Kidney epithelial cell (primary cell): Measurements from ENCODE around the gene PCDHA2. TPM values are rescaled to one million over a fixed set of nuclear protein-coding genes. Genes with fewer than 3 reads are reported as not detected.
"Not testable (repeated sequence)": the region's sequence is repeated elsewhere in the genome, so short reads cannot be mapped to it uniquely, and the experiment has no call there.

ENCODE experiments used
- DNase-seq: peaks from one replicate; pipeline ENCODE4 v3.0.0-alpha.2; 2010; ENCODE audit warnings: low read depth
- H3K27me3 ChIP-seq: 2 replicates; pipeline ENCODE4 v1.6.0; 2011; ENCODE audit warnings: low read length; ENCODE audit not compliant: control insufficient read depth, insufficient read depth
- H3K36me3 ChIP-seq: 2 replicates; pipeline ENCODE4 v1.5.1; 2011; ENCODE audit warnings: low read length; ENCODE audit not compliant: control insufficient read depth, insufficient read depth
- H3K4me3 ChIP-seq: 2 replicates; pipeline ENCODE4 v1.5.1; 2011; ENCODE audit warnings: low read depth, mild to moderate bottlenecking, control low read depth, low read length
- total RNA-seq: library from RNA; depleted of rRNA; stranded (reverse); fragments of >200 nt; gene quantifications from 2 replicates; pipeline ENCODE4 v1.2.3, GENCODE V29; 2015
- TF ChIP-seq, protein P1 (sequence below): IDR thresholded peaks from 2 replicates; pipeline ENCODE4 v1.5.1; 2011; ENCODE audit warnings: mild to moderate bottlenecking, moderate library complexity, low read length, control low read depth, inconsistent platforms; ENCODE audit not compliant: insufficient read depth, poor library complexity, severe bottlenecking

The PCDHA2 gene
- total RNA-seq, 1 donor from 2014 or later, result not detected

GRCh38 chr5:140800816-140801493, 6.3 kb downstream of the PCDHA2 start, which contains the start of gene PCDHA3:
PCDHA3 (plus strand) TSS chr5:140801057.
- H3K36me3 ChIP-seq, result no peaks in the 10 kb centered on the region
- no peaks in the 10 kb centered on the region for H3K27me3 ChIP-seq
- H3K4me3 ChIP-seq, result no peak within 1 kb of the TSS
- TF ChIP-seq, protein P1, sequence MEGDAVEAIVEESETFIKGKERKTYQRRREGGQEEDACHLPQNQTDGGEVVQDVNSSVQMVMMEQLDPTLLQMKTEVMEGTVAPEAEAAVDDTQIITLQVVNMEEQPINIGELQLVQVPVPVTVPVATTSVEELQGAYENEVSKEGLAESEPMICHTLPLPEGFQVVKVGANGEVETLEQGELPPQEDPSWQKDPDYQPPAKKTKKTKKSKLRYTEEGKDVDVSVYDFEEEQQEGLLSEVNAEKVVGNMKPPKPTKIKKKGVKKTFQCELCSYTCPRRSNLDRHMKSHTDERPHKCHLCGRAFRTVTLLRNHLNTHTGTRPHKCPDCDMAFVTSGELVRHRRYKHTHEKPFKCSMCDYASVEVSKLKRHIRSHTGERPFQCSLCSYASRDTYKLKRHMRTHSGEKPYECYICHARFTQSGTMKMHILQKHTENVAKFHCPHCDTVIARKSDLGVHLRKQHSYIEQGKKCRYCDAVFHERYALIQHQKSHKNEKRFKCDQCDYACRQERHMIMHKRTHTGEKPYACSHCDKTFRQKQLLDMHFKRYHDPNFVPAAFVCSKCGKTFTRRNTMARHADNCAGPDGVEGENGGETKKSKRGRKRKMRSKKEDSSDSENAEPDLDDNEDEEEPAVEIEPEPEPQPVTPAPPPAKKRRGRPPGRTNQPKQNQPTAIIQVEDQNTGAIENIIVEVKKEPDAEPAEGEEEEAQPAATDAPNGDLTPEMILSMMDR, result no peak
- no peak for DNase-seq

- DNase-seq, result no peak
- H3K27me3 ChIP-seq, result no peaks in the 10 kb centered on the region
- TF ChIP-seq, protein P1, result peak; percentile 16
- no peak overlapping the region for H3K4me3 ChIP-seq
- H3K36me3 ChIP-seq, result no peaks in the 10 kb centered on the region
Observed at GRCh38 chr5:140801494-140801841, 6.8 kb downstream of the PCDHA2 start.

- DNase-seq, H3K27me3 ChIP-seq, H3K36me3 ChIP-seq, H3K4me3 ChIP-seq: not testable (repeated sequence)
Observed at GRCh38 chr5:140802381-140802780, 7.7 kb downstream of the PCDHA2 start.

DNA sequence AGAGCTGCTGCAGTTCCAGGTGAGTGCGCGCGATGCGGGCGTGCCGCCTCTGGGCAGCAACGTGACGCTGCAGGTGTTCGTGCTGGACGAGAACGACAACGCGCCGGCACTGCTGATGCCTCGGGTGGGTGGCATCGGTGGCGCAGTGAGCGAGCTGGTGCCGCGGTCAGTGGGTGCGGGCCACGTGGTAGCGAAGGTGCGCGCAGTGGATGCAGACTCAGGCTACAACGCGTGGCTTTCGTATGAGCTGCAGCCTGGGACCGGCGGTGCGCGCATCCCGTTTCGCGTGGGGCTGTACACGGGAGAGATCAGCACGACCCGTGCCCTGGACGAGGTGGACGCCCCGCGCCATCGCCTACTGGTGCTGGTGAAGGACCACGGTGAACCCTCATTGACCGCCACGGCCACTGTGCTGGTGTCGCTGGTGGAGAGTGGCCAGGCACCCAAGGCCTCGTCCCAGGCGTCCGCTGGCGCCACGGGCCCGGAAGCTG, 8.2 kb downstream of the PCDHA2 start:
- no peak for DNase-seq
- H3K27me3 ChIP-seq, result no peaks in the 10 kb centered on the region
- H3K36me3 ChIP-seq, result no peaks in the 10 kb centered on the region
- H3K4me3 ChIP-seq, result no peak overlapping the region
- TF ChIP-seq, protein P1, result no peak

- TF ChIP-seq, protein P1, result peak; percentile 24
- peak within 1 kb of the TSS; percentile 11 for H3K4me3 ChIP-seq
- no peaks in the 10 kb centered on the region for H3K36me3 ChIP-seq
- no peak for DNase-seq
- no peaks in the 10 kb centered on the region for H3K27me3 ChIP-seq
Observed at GRCh38 chr5:140806834-140807775, 12.5 kb downstream of the PCDHA2 start, which contains the start of gene PCDHA4. PCDHA4 (plus strand) TSS chr5:140807068.

GRCh38 chr5:140808241-140808888, 13.7 kb downstream of the PCDHA2 start:
- H3K36me3 ChIP-seq, H3K4me3 ChIP-seq, H3K27me3 ChIP-seq, DNase-seq: not testable (repeated sequence)
